ENCODE data around the gene SLC4A3. TPM values are rescaled to one million over a fixed set of nuclear protein-coding genes. Genes with fewer than 3 reads are reported as not detected.

SLC4A3 gene
- total and polyA plus RNA-seq, 9 donors = 5.5 to 15.9 (median 11.0) TPM

DNA sequence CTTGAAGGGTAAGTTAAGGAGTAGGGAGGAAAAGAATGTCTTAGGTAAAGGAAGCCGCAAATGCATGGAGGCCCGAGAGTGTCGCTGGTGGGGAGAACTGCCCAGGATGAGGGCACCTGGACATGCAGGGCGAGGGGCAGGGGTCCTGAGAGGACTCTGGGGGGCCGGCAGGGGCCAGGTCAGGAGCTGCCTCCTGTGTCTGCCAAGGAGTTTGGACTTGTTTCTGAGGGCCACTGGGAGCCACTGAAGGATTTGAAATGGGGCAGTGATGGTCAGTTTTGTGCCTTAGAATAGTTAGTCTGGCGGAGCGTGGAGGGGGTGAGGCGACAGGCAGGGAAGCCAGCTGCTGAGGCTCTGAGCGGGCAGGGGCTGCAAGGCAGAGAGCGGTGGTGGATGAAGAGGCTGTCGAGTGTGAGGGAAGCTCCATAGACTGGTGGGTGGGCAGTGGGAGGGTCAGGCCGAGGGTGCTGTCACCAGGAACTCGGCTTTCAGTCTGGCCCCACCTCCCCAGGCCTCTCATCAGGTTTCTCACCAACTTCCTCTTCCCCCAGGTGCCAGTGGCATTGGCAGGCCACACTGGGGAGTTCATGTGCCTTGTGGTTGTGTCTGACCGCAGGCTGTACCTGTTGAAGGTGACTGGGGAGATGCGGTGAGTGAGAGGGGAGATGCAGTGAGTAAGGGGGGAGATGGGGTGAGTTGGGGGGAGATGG is 14.7 kb upstream of the SLC4A3 start:
- Histone ChIP-seq H3K27me3 (ENCODE audit: control insufficient read depth, insufficient read depth, low read length) (no peaks in the 10 kb centered on the region), H3K36me3 (ENCODE audit: control insufficient read depth, insufficient read depth, low read length) (peaks cover 66% of the 10 kb centered on the region), H3K4me3 (ENCODE audit: low read length) (no peak overlapping the region), H3K9me3 (replicated peaks; ENCODE audit: control insufficient read depth, low read depth, low read length) (no peaks in the 10 kb centered on the region), H3K4me1 (ENCODE audit: control insufficient read depth, insufficient read depth, low read length) (peaks cover 12% of the 10 kb centered on the region), H3K27ac (ENCODE audit: low read length) (no peak overlapping the region)
- whole genome bisulfite sequencing (ENCODE audit: insufficient coverage) = 83% methylated on average over 11 of the region's 15 CpGs
- no peak for DNase-seq

DNA sequence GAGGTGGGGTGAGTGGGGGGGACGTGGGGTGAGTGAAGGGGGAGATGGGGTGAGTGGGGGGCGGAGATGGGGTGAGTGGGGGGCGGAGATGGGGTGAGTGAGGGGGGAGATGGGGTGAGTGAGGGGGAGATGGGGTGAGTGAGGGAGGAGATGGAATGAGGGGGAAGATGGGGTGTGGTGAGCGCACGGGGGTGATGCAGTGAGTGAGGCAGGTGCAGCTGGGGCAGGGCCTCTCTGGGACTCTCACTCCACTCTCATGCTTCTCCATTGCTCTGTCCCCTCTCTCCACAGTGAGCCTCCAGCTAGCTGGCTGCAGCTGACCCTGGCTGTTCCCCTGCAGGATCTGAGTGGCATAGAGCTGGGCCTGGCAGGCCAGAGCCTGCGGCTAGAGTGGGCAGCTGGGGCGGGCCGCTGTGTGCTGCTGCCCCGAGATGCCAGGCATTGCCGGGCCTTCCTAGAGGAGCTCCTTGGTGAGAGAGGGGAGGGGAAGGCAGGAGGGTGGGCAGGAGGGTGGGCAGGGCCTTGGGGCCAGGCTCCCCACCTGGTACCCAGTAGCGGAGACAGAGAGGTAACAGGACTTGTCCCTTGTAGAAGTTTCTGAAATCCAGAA is 13.9 kb upstream of the SLC4A3 start:
- no peak overlapping the region for H3K4me3 ChIP-seq (ENCODE audit: low read length)
- 97% methylated on average over 5 of the region's 11 CpGs for WGBS (ENCODE audit: insufficient coverage)

GRCh38 chr2:219614076-219614860 is 13.2 kb upstream of the SLC4A3 start:
- no peaks in the 10 kb centered on the region for H3K9me3 ChIP-seq (replicated peaks; ENCODE audit: control insufficient read depth, low read depth, low read length)
- no peaks in the 10 kb centered on the region for H3K27me3 ChIP-seq (ENCODE audit: control insufficient read depth, insufficient read depth, low read length)
- H3K4me1 ChIP-seq (ENCODE audit: control insufficient read depth, insufficient read depth, low read length) = peaks cover 12% of the 10 kb centered on the region
- no peak overlapping the region for H3K27ac ChIP-seq (ENCODE audit: low read length)
- no peak overlapping the region for H3K4me3 ChIP-seq (ENCODE audit: low read length)
- H3K36me3 ChIP-seq (ENCODE audit: control insufficient read depth, insufficient read depth, low read length) = peaks cover 51% of the 10 kb centered on the region
- no peak for DNase-seq
- WGBS (ENCODE audit: insufficient coverage) = 89% methylated on average over 8 of the region's 11 CpGs

More for the DNA sequence above, 13.9 kb upstream of the SLC4A3 start:
- no peak for DNase-seq
- peaks cover 58% of the 10 kb centered on the region for H3K36me3 ChIP-seq (ENCODE audit: control insufficient read depth, insufficient read depth, low read length)
- no peak overlapping the region for H3K27ac ChIP-seq (ENCODE audit: low read length)
- H3K4me1 ChIP-seq (ENCODE audit: control insufficient read depth, insufficient read depth, low read length) = peaks cover 12% of the 10 kb centered on the region
- no peaks in the 10 kb centered on the region for H3K9me3 ChIP-seq (replicated peaks; ENCODE audit: control insufficient read depth, low read depth, low read length)
- no peaks in the 10 kb centered on the region for H3K27me3 ChIP-seq (ENCODE audit: control insufficient read depth, insufficient read depth, low read length)

DNA sequence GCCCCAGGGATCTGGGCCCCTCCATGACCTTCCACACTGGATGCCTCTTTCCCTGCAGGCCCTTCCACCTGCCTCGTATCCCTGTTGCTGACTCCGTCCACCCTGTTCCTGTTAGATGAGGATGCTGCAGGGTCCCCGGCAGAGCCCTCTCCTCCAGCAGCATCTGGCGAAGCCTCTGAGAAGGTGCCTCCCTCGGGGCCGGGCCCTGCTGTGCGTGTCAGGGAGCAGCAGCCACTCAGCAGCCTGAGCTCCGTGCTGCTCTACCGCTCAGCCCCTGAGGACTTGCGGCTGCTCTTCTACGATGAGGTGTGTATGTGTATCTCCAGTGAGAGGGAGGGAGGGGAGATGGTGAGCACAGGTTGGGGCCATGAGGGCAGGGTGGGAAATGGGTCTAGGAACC is 12.4 kb upstream of the SLC4A3 start:
- DNase-seq = no peak
- 86% methylated on average over 10 of the region's 11 CpGs for WGBS (ENCODE audit: insufficient coverage)
- Histone ChIP-seq H3K4me1 (ENCODE audit: control insufficient read depth, insufficient read depth, low read length) (peaks cover 12% of the 10 kb centered on the region), H3K4me3 (ENCODE audit: low read length) (no peak overlapping the region), H3K36me3 (ENCODE audit: control insufficient read depth, insufficient read depth, low read length) (peaks cover 49% of the 10 kb centered on the region), H3K27me3 (ENCODE audit: control insufficient read depth, insufficient read depth, low read length) (no peaks in the 10 kb centered on the region), H3K9me3 (replicated peaks; ENCODE audit: control insufficient read depth, low read depth, low read length) (no peaks in the 10 kb centered on the region), H3K27ac (ENCODE audit: low read length) (no peak overlapping the region)

DNA sequence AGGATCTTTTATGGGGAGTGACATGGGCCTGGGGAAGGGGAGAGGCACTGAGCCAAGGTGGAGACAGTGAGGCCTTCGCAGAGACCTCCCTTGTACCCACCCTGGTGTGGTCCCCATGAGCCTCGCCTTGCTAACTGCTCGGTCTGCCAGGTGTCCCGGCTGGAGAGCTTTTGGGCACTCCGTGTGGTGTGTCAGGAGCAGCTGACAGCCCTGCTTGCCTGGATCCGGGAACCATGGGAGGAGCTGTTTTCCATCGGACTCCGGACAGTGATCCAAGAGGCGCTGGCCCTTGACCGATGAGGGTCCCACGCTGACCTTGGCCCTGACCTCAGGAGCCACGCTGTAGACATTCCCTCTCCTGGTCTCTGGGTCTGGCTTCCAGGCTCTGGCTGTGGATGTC is 11.5 kb upstream of the SLC4A3 start:
- Histone ChIP-seq H3K27me3 (ENCODE audit: control insufficient read depth, insufficient read depth, low read length) (no peaks in the 10 kb centered on the region), H3K4me1 (ENCODE audit: control insufficient read depth, insufficient read depth, low read length) (peaks cover 13% of the 10 kb centered on the region), H3K27ac (ENCODE audit: low read length) (no peak overlapping the region), H3K9me3 (replicated peaks; ENCODE audit: control insufficient read depth, low read depth, low read length) (no peaks in the 10 kb centered on the region), H3K4me3 (ENCODE audit: low read length) (no peak overlapping the region), H3K36me3 (ENCODE audit: control insufficient read depth, insufficient read depth, low read length) (peaks cover 44% of the 10 kb centered on the region)
- WGBS (ENCODE audit: insufficient coverage) = 89% methylated on average over 11 of the region's 12 CpGs
- no peak for DNase-seq

GRCh38 chr2:219616550-219616949 is 10.9 kb upstream of the SLC4A3 start:
- no peak for DNase-seq
- no peak overlapping the region for H3K27ac ChIP-seq (ENCODE audit: low read length)
- peaks cover 13% of the 10 kb centered on the region for H3K4me1 ChIP-seq (ENCODE audit: control insufficient read depth, insufficient read depth, low read length)
- H3K27me3 ChIP-seq (ENCODE audit: control insufficient read depth, insufficient read depth, low read length) = no peaks in the 10 kb centered on the region
- no peaks in the 10 kb centered on the region for H3K9me3 ChIP-seq (replicated peaks; ENCODE audit: control insufficient read depth, low read depth, low read length)
- WGBS (ENCODE audit: insufficient coverage) = 79% methylated on average over 4 of the region's 4 CpGs
- no peak overlapping the region for H3K4me3 ChIP-seq (ENCODE audit: low read length)
- H3K36me3 ChIP-seq (ENCODE audit: control insufficient read depth, insufficient read depth, low read length) = peaks cover 38% of the 10 kb centered on the region

DNA sequence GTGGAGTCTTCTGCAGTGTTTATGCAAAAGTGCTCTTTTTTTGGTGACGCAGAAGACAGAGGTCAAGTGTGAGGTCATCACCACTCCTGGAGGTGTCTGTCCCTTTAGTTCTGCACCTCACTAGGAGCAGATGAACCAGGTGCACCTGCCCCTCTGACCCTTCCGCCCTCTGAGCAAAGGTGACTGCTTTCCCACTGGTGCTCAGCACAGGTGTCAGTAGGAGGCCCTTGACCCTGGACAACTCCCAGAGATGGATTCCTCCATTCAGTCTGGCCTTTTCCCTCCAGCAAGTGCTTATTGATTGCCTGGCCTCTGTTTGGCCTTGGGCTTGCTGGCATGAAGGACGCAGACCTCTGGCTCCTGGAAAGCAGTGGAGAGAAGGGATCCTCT is 8.7 kb upstream of the SLC4A3 start:
- Histone ChIP-seq H3K4me3 (ENCODE audit: low read length) (no peak overlapping the region), H3K27me3 (ENCODE audit: control insufficient read depth, insufficient read depth, low read length) (no peaks in the 10 kb centered on the region), H3K4me1 (ENCODE audit: control insufficient read depth, insufficient read depth, low read length) (peaks cover 5% of the 10 kb centered on the region), H3K36me3 (ENCODE audit: control insufficient read depth, insufficient read depth, low read length) (peaks cover 25% of the 10 kb centered on the region), H3K9me3 (replicated peaks; ENCODE audit: control insufficient read depth, low read depth, low read length) (no peaks in the 10 kb centered on the region), H3K27ac (ENCODE audit: low read length) (no peak overlapping the region)
- WGBS (ENCODE audit: insufficient coverage) = 89% methylated on average over 2 of the region's 3 CpGs
- no peak for DNase-seq

- peaks cover 23% of the 10 kb centered on the region for H3K36me3 ChIP-seq (ENCODE audit: control insufficient read depth, insufficient read depth, low read length)
- H3K27me3 ChIP-seq (ENCODE audit: control insufficient read depth, insufficient read depth, low read length) = no peaks in the 10 kb centered on the region
- H3K4me1 ChIP-seq (ENCODE audit: control insufficient read depth, insufficient read depth, low read length) = peaks cover 4% of the 10 kb centered on the region
- no peak overlapping the region for H3K27ac ChIP-seq (ENCODE audit: low read length)
- no peak for DNase-seq
- H3K4me3 ChIP-seq (ENCODE audit: low read length) = no peak overlapping the region
- H3K9me3 ChIP-seq (replicated peaks; ENCODE audit: control insufficient read depth, low read depth, low read length) = no peaks in the 10 kb centered on the region
- no CpG with 5 or more reads among the region's 4 CpGs for WGBS (ENCODE audit: insufficient coverage)
Measured at GRCh38 chr2:219619235-219619634, 8.2 kb upstream of the SLC4A3 start.

GRCh38 chr2:219620546-219620945 is 6.9 kb upstream of the SLC4A3 start:
- H3K27me3 ChIP-seq (ENCODE audit: control insufficient read depth, insufficient read depth, low read length) = peaks cover 4% of the 10 kb centered on the region
- no peak for DNase-seq
- H3K4me1 ChIP-seq (ENCODE audit: control insufficient read depth, insufficient read depth, low read length) = peaks cover 6% of the 10 kb centered on the region
- 86% methylated on average over 1 of the region's 6 CpGs for WGBS (ENCODE audit: insufficient coverage)
- H3K9me3 ChIP-seq (replicated peaks; ENCODE audit: control insufficient read depth, low read depth, low read length) = no peaks in the 10 kb centered on the region
- peaks cover 10% of the 10 kb centered on the region for H3K36me3 ChIP-seq (ENCODE audit: control insufficient read depth, insufficient read depth, low read length)
- H3K4me3 ChIP-seq (ENCODE audit: low read length) = no peak overlapping the region
- H3K27ac ChIP-seq (ENCODE audit: low read length) = no peak overlapping the region

DNA sequence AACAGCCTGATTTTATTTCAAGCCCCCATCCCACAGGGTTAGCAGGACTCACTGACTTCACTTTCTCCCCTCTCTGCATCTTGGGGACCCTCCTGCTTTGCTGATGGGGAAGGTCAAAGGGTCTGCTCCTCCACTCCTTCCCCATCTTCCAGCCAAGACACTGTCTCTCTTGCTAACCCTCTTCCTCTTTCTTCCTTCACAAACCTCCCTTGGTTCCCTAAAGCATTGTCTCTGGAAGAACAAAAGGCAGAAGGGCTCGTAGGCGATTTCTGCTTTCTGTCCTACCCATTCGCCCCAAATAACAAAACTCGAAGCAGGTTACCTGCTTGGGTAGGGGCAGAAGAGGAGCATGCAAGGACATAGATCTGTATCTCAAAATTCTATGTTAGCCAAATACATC is 5.5 kb upstream of the SLC4A3 start:
- WGBS (ENCODE audit: insufficient coverage) = no CpG with 5 or more reads among the region's 4 CpGs
- Histone ChIP-seq H3K9me3 (replicated peaks; ENCODE audit: control insufficient read depth, low read depth, low read length) (no peaks in the 10 kb centered on the region), H3K4me1 (ENCODE audit: control insufficient read depth, insufficient read depth, low read length) (peaks cover 8% of the 10 kb centered on the region), H3K27ac (ENCODE audit: low read length) (no peak overlapping the region), H3K27me3 (ENCODE audit: control insufficient read depth, insufficient read depth, low read length) (peaks cover 12% of the 10 kb centered on the region), H3K4me3 (ENCODE audit: low read length) (no peak overlapping the region), H3K36me3 (ENCODE audit: control insufficient read depth, insufficient read depth, low read length) (no peaks in the 10 kb centered on the region)
- DNase-seq = no peak

Data from muscle of leg (tissue), 11 donors.